ENCODE results near the gene EDARADD.
"Not testable (repeated sequence)": the region's sequence is repeated elsewhere in the genome, so short reads cannot be mapped to it uniquely, and the experiment has no call there.

EDARADD gene

GRCh38 chr1:236393681-236394481, at the start of gene EDARADD:
Gene EDARADD, plus strand, starts transcription at chr1:236394286. Its CDS starts 159 bp downstream, at chr1:236394445.
- no peak for DNase-seq

GRCh38 chr1:236345728-236346127, 48.4 kb upstream of the EDARADD start:
- DNase-seq, result no peak

GRCh38 chr1:236348071-236348470, 46.0 kb upstream of the EDARADD start:
- no peak for DNase-seq

GRCh38 chr1:236350308-236350707, 43.8 kb upstream of the EDARADD start:
- DNase-seq, result no peak

GRCh38 chr1:236351875-236352573, 42.1 kb upstream of the EDARADD start:
- DNase-seq, result no peak

GRCh38 chr1:236352747-236353146, 41.3 kb upstream of the EDARADD start:
- not testable (repeated sequence) for DNase-seq

- DNase-seq, result no peak
Measured at GRCh38 chr1:236353813-236354212, 40.3 kb upstream of the EDARADD start.

- no peak for DNase-seq
Measured at GRCh38 chr1:236354330-236355147, 39.5 kb upstream of the EDARADD start.

- DNase-seq, result no peak
Measured at GRCh38 chr1:236356141-236356540, 37.9 kb upstream of the EDARADD start.

- no peak for DNase-seq
Measured at GRCh38 chr1:236361909-236362590, 32.0 kb upstream of the EDARADD start.

GRCh38 chr1:236363237-236363636, 30.8 kb upstream of the EDARADD start:
- DNase-seq, result no peak

GRCh38 chr1:236365999-236366570, 28.0 kb upstream of the EDARADD start:
- no peak for DNase-seq

GRCh38 chr1:236366681-236367080, 27.4 kb upstream of the EDARADD start:
- not testable (repeated sequence) for DNase-seq

- DNase-seq, result no peak
Measured at GRCh38 chr1:236370420-236370819, 23.7 kb upstream of the EDARADD start.

GRCh38 chr1:236371083-236371482, 23.0 kb upstream of the EDARADD start:
- DNase-seq, result no peak

- DNase-seq, result no peak
Measured at GRCh38 chr1:236377832-236378535, 16.1 kb upstream of the EDARADD start.

GRCh38 chr1:236381565-236382158, 12.4 kb upstream of the EDARADD start:
- no peak for DNase-seq

- DNase-seq, result no peak
Measured at GRCh38 chr1:236388332-236388731, 5.8 kb upstream of the EDARADD start.

GRCh38 chr1:236389253-236389652, 4.8 kb upstream of the EDARADD start:
- DNase-seq, result no peak

GRCh38 chr1:236391008-236391407, 3.1 kb upstream of the EDARADD start:
- no peak for DNase-seq

GRCh38 chr1:236392182-236392581, 1.9 kb upstream of the EDARADD start:
- DNase-seq, result no peak
